GM12891 (cell line): ENCODE results near the gene FTO.

Experiments used
- PAX5 ChIP-seq: IDR thresholded peaks from 2 replicates; pipeline ENCODE4 v1.6.1; 2011; ENCODE audit warnings: low read length, moderate library complexity, mild to moderate bottlenecking; ENCODE audit not compliant: insufficient read depth, severe bottlenecking
- POLR2A ChIP-seq: IDR thresholded peaks from 2 replicates; pipeline ENCODE4 v1.6.1; 2011; ENCODE audit warnings: low read depth, low read length, control low read depth
- POLR2AphosphoS5 ChIP-seq: IDR thresholded peaks from 2 replicates; pipeline ENCODE4 v1.6.1; 2011; ENCODE audit warnings: low read depth, low read length, control low read depth
- POU2F2 ChIP-seq: IDR thresholded peaks from 2 replicates; pipeline ENCODE4 v1.6.1; 2011; ENCODE audit warnings: low read depth, mild to moderate bottlenecking, control low read depth, low read length, moderate library complexity
- SPI1 ChIP-seq: IDR thresholded peaks from 2 replicates; pipeline ENCODE4 v1.6.1; 2011; ENCODE audit warnings: low read depth, low read length, control low read depth
- TAF1 ChIP-seq: IDR thresholded peaks from 2 replicates; pipeline ENCODE4 v1.6.1; 2011; ENCODE audit warnings: low read depth, low read length, control low read depth

GRCh38 chr16:53967572-53967971 is 263.6 kb downstream of the FTO start:
- TF ChIP-seq POLR2AphosphoS5 (no peak), POLR2A (no peak), SPI1 (no peak), TAF1 (no peak), POU2F2 (no peak), PAX5 (no peak)
